PFSK-1 (cell line): ENCODE measurements around the gene KCNMA1.

ENCODE experiments used
- FOXP2 ChIP-seq: optimal IDR thresholded peaks from 2 replicates; pipeline ENCODE3; 2011; ENCODE audit warnings: borderline replicate concordance, control low read depth, inconsistent platforms; ENCODE audit not compliant: insufficient read depth; ENCODE audit errors: extremely low read length, extremely low read depth
- POLR2AphosphoS5 ChIP-seq: IDR thresholded peaks from 2 replicates; pipeline ENCODE4 v1.6.1; 2012; ENCODE audit warnings: low read depth, mild to moderate bottlenecking, control low read depth, low read length, moderate library complexity
- SIN3A ChIP-seq: IDR thresholded peaks from 2 replicates; pipeline ENCODE4 v1.6.1; 2012; ENCODE audit warnings: mild to moderate bottlenecking, low read length, moderate library complexity, borderline replicate concordance; ENCODE audit not compliant: insufficient read depth
- TAF1 ChIP-seq: IDR thresholded peaks from 2 replicates; pipeline ENCODE4 v1.6.1; 2012; ENCODE audit warnings: low read length, control low read depth, borderline replicate concordance; ENCODE audit not compliant: insufficient read depth
- TF ChIP-seq, protein P1 (sequence below), 2 experiments: IDR thresholded peaks; 2 replicates each; pipeline versions ENCODE4 v1.6.1 to v1.8.0; 2011 to 2012; ENCODE audit warnings: low read depth in 2 of 2, low read length in 2 of 2, control low read depth in 1 of 2, inconsistent platforms in 1 of 2, mild to moderate bottlenecking in 1 of 2, moderate library complexity in 1 of 2; ENCODE audit not compliant: insufficient read depth in 1 of 2

Gene KCNMA1

GRCh38 chr10:77131214-77131613 is 506.4 kb downstream of the KCNMA1 start:
- no peak for TF ChIP-seq TAF1
- no peak for TF ChIP-seq SIN3A
- TF ChIP-seq FOXP2: no peak
- TF ChIP-seq, protein P1, sequence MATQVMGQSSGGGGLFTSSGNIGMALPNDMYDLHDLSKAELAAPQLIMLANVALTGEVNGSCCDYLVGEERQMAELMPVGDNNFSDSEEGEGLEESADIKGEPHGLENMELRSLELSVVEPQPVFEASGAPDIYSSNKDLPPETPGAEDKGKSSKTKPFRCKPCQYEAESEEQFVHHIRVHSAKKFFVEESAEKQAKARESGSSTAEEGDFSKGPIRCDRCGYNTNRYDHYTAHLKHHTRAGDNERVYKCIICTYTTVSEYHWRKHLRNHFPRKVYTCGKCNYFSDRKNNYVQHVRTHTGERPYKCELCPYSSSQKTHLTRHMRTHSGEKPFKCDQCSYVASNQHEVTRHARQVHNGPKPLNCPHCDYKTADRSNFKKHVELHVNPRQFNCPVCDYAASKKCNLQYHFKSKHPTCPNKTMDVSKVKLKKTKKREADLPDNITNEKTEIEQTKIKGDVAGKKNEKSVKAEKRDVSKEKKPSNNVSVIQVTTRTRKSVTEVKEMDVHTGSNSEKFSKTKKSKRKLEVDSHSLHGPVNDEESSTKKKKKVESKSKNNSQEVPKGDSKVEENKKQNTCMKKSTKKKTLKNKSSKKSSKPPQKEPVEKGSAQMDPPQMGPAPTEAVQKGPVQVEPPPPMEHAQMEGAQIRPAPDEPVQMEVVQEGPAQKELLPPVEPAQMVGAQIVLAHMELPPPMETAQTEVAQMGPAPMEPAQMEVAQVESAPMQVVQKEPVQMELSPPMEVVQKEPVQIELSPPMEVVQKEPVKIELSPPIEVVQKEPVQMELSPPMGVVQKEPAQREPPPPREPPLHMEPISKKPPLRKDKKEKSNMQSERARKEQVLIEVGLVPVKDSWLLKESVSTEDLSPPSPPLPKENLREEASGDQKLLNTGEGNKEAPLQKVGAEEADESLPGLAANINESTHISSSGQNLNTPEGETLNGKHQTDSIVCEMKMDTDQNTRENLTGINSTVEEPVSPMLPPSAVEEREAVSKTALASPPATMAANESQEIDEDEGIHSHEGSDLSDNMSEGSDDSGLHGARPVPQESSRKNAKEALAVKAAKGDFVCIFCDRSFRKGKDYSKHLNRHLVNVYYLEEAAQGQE (IDR thresholded peaks at IDR 0.05; ENCODE audit: insufficient read depth in 1 of 2, low read depth in 2 of 2, low read length in 2 of 2): no peak
- no peak for TF ChIP-seq POLR2AphosphoS5

GRCh38 chr10:77127243-77127642 is 510.4 kb downstream of the KCNMA1 start:
- no peak for TF ChIP-seq SIN3A
- TF ChIP-seq POLR2AphosphoS5: no peak
- no peak for TF ChIP-seq FOXP2
- TF ChIP-seq, protein P1 (IDR thresholded peaks at IDR 0.05; ENCODE audit: insufficient read depth in 1 of 2, low read depth in 2 of 2, low read length in 2 of 2): no peak
- no peak for TF ChIP-seq TAF1

GRCh38 chr10:77125231-77125630 is 512.4 kb downstream of the KCNMA1 start:
- TF ChIP-seq, protein P1 (IDR thresholded peaks at IDR 0.05; ENCODE audit: insufficient read depth in 1 of 2, low read depth in 2 of 2, low read length in 2 of 2): no peak
- no peak for TF ChIP-seq POLR2AphosphoS5

DNA sequence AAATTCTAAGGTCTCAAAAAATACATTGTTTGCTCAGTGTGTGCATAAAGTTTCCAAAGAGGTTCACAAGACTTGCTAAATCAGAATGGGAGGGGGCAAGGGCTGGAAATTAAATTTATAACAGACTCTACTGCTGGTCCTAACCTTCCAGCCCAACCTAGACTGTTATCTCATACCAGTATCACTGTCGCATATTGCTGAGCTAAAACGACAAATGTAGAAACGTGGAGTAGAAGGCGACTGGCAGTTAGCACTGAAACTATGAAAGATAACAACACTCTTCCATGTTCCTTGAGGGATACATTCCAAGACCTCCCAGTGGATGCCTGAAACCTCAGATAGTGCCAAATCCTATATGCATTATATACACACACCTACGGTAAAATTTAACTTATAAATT is 514.3 kb downstream of the KCNMA1 start:
- TF ChIP-seq SIN3A (no peak), FOXP2 (no peak), TAF1 (no peak), POLR2AphosphoS5 (no peak)
- TF ChIP-seq, protein P1 (IDR thresholded peaks at IDR 0.05; ENCODE audit: insufficient read depth in 1 of 2, low read depth in 2 of 2, low read length in 2 of 2): no peak

DNA sequence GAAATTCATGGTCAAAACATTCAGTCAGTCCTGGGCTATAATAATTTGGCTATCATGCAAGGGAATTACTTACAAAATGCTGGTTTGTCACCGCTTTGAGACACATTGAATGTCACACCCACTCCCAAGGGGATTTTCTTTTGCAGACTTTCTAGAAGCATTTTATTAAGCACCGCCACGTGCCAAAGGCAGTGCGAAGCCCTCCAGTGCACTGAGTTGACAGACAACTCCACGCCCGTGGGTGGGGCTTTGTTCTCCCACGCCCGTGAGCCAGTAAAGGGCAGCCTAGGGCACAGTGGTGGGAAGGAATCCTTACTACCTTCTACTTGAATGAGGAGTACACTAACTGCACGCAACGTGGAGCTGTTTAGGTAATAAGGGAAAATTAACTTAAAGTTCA is 515.8 kb downstream of the KCNMA1 start:
- TF ChIP-seq TAF1: no peak
- TF ChIP-seq POLR2AphosphoS5: no peak
- TF ChIP-seq, protein P1 (IDR thresholded peaks at IDR 0.05; ENCODE audit: insufficient read depth in 1 of 2, low read depth in 2 of 2, low read length in 2 of 2): no peak
- no peak for TF ChIP-seq SIN3A
- no peak for TF ChIP-seq FOXP2
